ENCODE results near the gene PMEPA1. TPM values are rescaled to one million over a fixed set of nuclear protein-coding genes. Genes with fewer than 3 reads are reported as not detected.

PMEPA1 gene
- total and polyA plus RNA-seq, 10 of the 15 experiments (the other 5 are each of a cell fraction or from before 2014, with no cell fraction given) = 0.02 to 0.10 (median 0.04) TPM; not detected in 3

- ChIA-PET CTCF (no interaction called here), SMC1A (ENCODE audit: uncharacterized antibody, unreplicated experiment) (no interaction called here), POLR2A (no interaction called here), RAD21 (ENCODE audit: unreplicated experiment) (no interaction called here)
- Histone ChIP-seq H3K27me3 (replicated peaks in 1 of 2; ENCODE audit: control insufficient read depth in 2 of 2, insufficient read depth in 2 of 2, low read length in 1 of 2) (peaks cover 0 to 1% of the 10 kb centered on the region in 2 experiments; a peak in 1 of 4 replicates), H3K4me1 (ENCODE audit: control insufficient read depth, insufficient read depth, low read length) (no peaks in the 10 kb centered on the region), H3K9ac (ENCODE audit: control insufficient read depth, insufficient read depth, low read length) (no peak overlapping the region), H3K79me2 (ENCODE audit: control insufficient read depth, insufficient read depth, low read length) (no peaks in the 10 kb centered on the region), H3K9me3 (replicated peaks; ENCODE audit: control insufficient read depth, insufficient read depth, low read length) (no peaks in the 10 kb centered on the region), H3K4me3 (no peak overlapping the region), H3K4me2 (ENCODE audit: control insufficient read depth, insufficient read depth) (no peak overlapping the region), H3K27ac (ENCODE audit: control insufficient read depth, insufficient read depth) (no peak overlapping the region), H4K20me1 (ENCODE audit: control insufficient read depth, insufficient read depth) (no peaks in the 10 kb centered on the region), H2AFZ (ENCODE audit: control insufficient read depth, low read depth, low read length) (no peak overlapping the region), H3K36me3 (ENCODE audit: control insufficient read depth in 2 of 2, insufficient read depth in 2 of 2, low read length in 1 of 2) (no peaks in the 10 kb centered on the region)
- BruUV-seq (replicated peaks) = no TSS peak
- no peak for DNase-seq (ENCODE audit: low read depth, low spot score)
- in situ Hi-C loops (cut with MboI) = no loop called here
- ATAC-seq = no peak
- intact Hi-C loops (cut with micrococcal nuclease; ENCODE audit: unreplicated experiment) = no loop called here
- TF ChIP-seq MXI1 (IDR thresholded peaks at IDR 0.05; ENCODE audit: low read depth, low read length) (no peak), HDGF (IDR thresholded peaks at IDR 0.05) (no peak), PAX8 (IDR thresholded peaks at IDR 0.05) (no peak), MTA3 (IDR thresholded peaks at IDR 0.05; ENCODE audit: borderline replicate concordance, low read length) (no peak), BMI1 (IDR thresholded peaks at IDR 0.05; ENCODE audit: borderline replicate concordance) (no peak), BHLHE40 (IDR thresholded peaks at IDR 0.05; ENCODE audit: borderline replicate concordance in 1 of 2, low read depth in 2 of 2, low read length in 1 of 2) (no peak), SMARCA5 (IDR thresholded peaks at IDR 0.05) (no peak), TCF3 (IDR thresholded peaks at IDR 0.05; ENCODE audit: borderline replicate concordance, insufficient read depth, low read depth, low read length) (no peak), SKIL (IDR thresholded peaks at IDR 0.05; ENCODE audit: low read depth, poor library complexity, severe bottlenecking) (no peak), CBX3 (IDR thresholded peaks at IDR 0.05; ENCODE audit: borderline replicate concordance, low read depth) (no peak), RAD51 (IDR thresholded peaks at IDR 0.05) (no peak), TARDBP (IDR thresholded peaks at IDR 0.05; ENCODE audit: borderline replicate concordance) (no peak), RB1 (IDR thresholded peaks at IDR 0.05; ENCODE audit: borderline replicate concordance) (no peak), NRF1 (conservative IDR thresholded peaks at IDR 0.05; ENCODE audit: low read depth, low read length) (no peak), SRF (IDR thresholded peaks at IDR 0.05; ENCODE audit: low read depth in 2 of 2, low read length in 2 of 2) (no peak), EGR1 (IDR thresholded peaks at IDR 0.05; ENCODE audit: borderline replicate concordance in 1 of 2, low read depth in 2 of 2, low read length in 2 of 2) (no peak), BCLAF1 (IDR thresholded peaks at IDR 0.05) (no peak), CBFB (IDR thresholded peaks at IDR 0.05; ENCODE audit: low read depth) (no peak)
- no peak for FAIRE-seq
- WGBS (ENCODE audit: insufficient coverage, insufficient replicate concordance, low lambda C conversion rate, missing lambda C conversion rate) = 66% methylated on average over 14 of the region's 16 CpGs
Observed at GRCh38 chr20:57667388-57667787, 42.4 kb downstream of the PMEPA1 start.
